IMR-90 (cell line): ENCODE measurements around the gene TBC1D17. TPM values are rescaled to one million over a fixed set of nuclear protein-coding genes. Genes with fewer than 3 reads are reported as not detected.

ENCODE experiments used
- ATAC-seq: fragments of 200-7000 bp; cut with Tn5 transposase; 2 replicates; pipeline ENCODE4 v1.9.1; 2020; ENCODE audit warnings: low read depth, mild to moderate bottlenecking, moderate library complexity
- BruUV-seq: library from RNA; stranded (reverse); fragments of 400-500 nt; replicated peaks from 2 replicates; lab custom pipeline; 2021; lab: Mats Ljungman, UMichigan
- CTCF ChIA-PET: fragments of 300-600 bp; formaldehyde crosslinking; extraction: SDS; loops from one replicate; lab custom pipeline; 2021; ENCODE audit warnings: antibody characterized with exemption; lab: Yijun Ruan, JAX
- POLR2A ChIA-PET: fragments of 300-600 bp; sonication (Branson Sonifier 250); formaldehyde crosslinking; loops from one replicate; lab custom pipeline; 2022; ENCODE audit warnings: antibody characterized with exemption; ENCODE audit not compliant: unreplicated experiment; lab: Charles Lee
- DNase-seq: peaks from one replicate; pipeline ENCODE4 v3.0.0; 2013
- H2AFZ ChIP-seq: replicated peaks from 2 replicates; pipeline ENCODE3; 2013; ENCODE audit warnings: low read length, mild to moderate bottlenecking; ENCODE audit not compliant: poor library complexity
- H2AK5ac ChIP-seq: 2 replicates; pipeline ENCODE4 v1.6.1; 2013; ENCODE audit warnings: low read depth, low read length, inconsistent platforms
- H2AK9ac ChIP-seq: replicated peaks from 2 replicates; pipeline ENCODE3; 2013; ENCODE audit warnings: mild to moderate bottlenecking, low read depth, low read length, moderate library complexity; ENCODE audit not compliant: poor library complexity
- H2BK120ac ChIP-seq: 2 replicates; pipeline ENCODE4 v1.6.1; 2013; ENCODE audit warnings: low read depth, low read length, inconsistent platforms
- H2BK15ac ChIP-seq: 3 replicates; pipeline ENCODE4 v1.6.1; 2013; ENCODE audit warnings: low read depth, low read length, inconsistent platforms
- H2BK20ac ChIP-seq: 2 replicates; pipeline ENCODE4 v1.6.1; 2013; ENCODE audit warnings: low read depth, mild to moderate bottlenecking, inconsistent platforms, low read length, moderate library complexity
- H2BK5ac ChIP-seq: 2 replicates; pipeline ENCODE4 v1.6.1; 2013; ENCODE audit warnings: mild to moderate bottlenecking, low read depth, low read length, inconsistent platforms; ENCODE audit not compliant: poor library complexity, severe bottlenecking
- H3K14ac ChIP-seq: replicated peaks from 2 replicates; pipeline ENCODE4 v1.6.1; 2013; ENCODE audit warnings: low read depth, low read length, inconsistent platforms
- H3K18ac ChIP-seq: 2 replicates; pipeline ENCODE4 v1.6.1; 2013; ENCODE audit warnings: low read depth, low read length, control low read depth
- H3K23ac ChIP-seq: 2 replicates; pipeline ENCODE4 v1.6.1; 2013; ENCODE audit warnings: low read depth, low read length, inconsistent platforms
- H3K27ac ChIP-seq: 2 replicates; pipeline ENCODE4 v1.5.1; 2013; ENCODE audit warnings: mild to moderate bottlenecking, control low read depth, low read length; ENCODE audit not compliant: insufficient read depth
- H3K27me3 ChIP-seq: 2 replicates; pipeline ENCODE4 v1.6.1; 2013; ENCODE audit warnings: low read length; ENCODE audit not compliant: control insufficient read depth, insufficient read depth
- H3K36me3 ChIP-seq: 2 replicates; pipeline ENCODE4 v1.6.1; 2013; ENCODE audit warnings: low read length, mixed read lengths; ENCODE audit not compliant: control insufficient read depth, insufficient read depth
- H3K4ac ChIP-seq: 2 replicates; pipeline ENCODE4 v1.6.1; 2013; ENCODE audit warnings: low read depth, low read length, inconsistent platforms
- H3K4me1 ChIP-seq: 2 replicates; pipeline ENCODE4 v1.6.1; 2013; ENCODE audit warnings: low read length, mixed read lengths; ENCODE audit not compliant: control insufficient read depth, insufficient read depth
- H3K4me2 ChIP-seq: 2 replicates; pipeline ENCODE4 v1.6.1; 2013; ENCODE audit warnings: low read depth, mild to moderate bottlenecking, control low read depth, low read length, moderate library complexity
- H3K4me3 ChIP-seq: 2 replicates; pipeline ENCODE4 v1.5.1; 2013; ENCODE audit warnings: low read depth, mild to moderate bottlenecking, control low read depth, low read length, moderate library complexity; ENCODE audit not compliant: insufficient read depth
- H3K56ac ChIP-seq: 2 replicates; pipeline ENCODE4 v1.6.1; 2013; ENCODE audit warnings: low read length, inconsistent platforms; ENCODE audit not compliant: insufficient read depth; ENCODE audit errors: extremely low read depth
- H3K79me1 ChIP-seq, 2 experiments: 2 replicates each; pipeline ENCODE4 v1.6.1; 2013; ENCODE audit warnings: low read length in 2 of 2, inconsistent platforms in 1 of 2, low read depth in 1 of 2
- H3K9ac ChIP-seq: 2 replicates; pipeline ENCODE4 v1.6.1; 2013; ENCODE audit warnings: low read depth, low read length, control low read depth
- H3K9me1 ChIP-seq: 2 replicates; pipeline ENCODE4 v1.6.1; 2013; ENCODE audit warnings: low read length, inconsistent platforms; ENCODE audit not compliant: insufficient read depth
- H3K9me3 ChIP-seq: 2 replicates; pipeline ENCODE4 v1.6.1; 2013; ENCODE audit warnings: low read length; ENCODE audit not compliant: control insufficient read depth, insufficient read depth
- H4K20me1 ChIP-seq: 2 replicates; pipeline ENCODE4 v1.6.1; 2013; ENCODE audit warnings: low read length, inconsistent platforms; ENCODE audit not compliant: insufficient read depth
- H4K5ac ChIP-seq: 2 replicates; pipeline ENCODE4 v1.6.1; 2013; ENCODE audit warnings: mild to moderate bottlenecking, low read depth, low read length, control low read depth
- H4K8ac ChIP-seq, 2 experiments: 2 replicates each; pipeline ENCODE4 v1.6.1; 2013; ENCODE audit warnings: low read depth in 2 of 2, low read length in 2 of 2, control low read depth in 1 of 2, inconsistent platforms in 1 of 2
- H4K91ac ChIP-seq: 2 replicates; pipeline ENCODE4 v1.6.1; 2013; ENCODE audit warnings: low read depth, low read length, inconsistent platforms; ENCODE audit not compliant: insufficient read depth
- BHLHE40 ChIP-seq: fragments of 150-350 bp; IDR thresholded peaks from 2 replicates; pipeline ENCODE4 v1.6.1; 2016; ENCODE audit warnings: mild to moderate bottlenecking, low read depth, low read length
- CEBPB ChIP-seq: IDR thresholded peaks from 2 replicates; pipeline ENCODE4 v1.6.1; 2012; ENCODE audit warnings: low read depth, low read length, improper control_type of control experiment
- CHD1 ChIP-seq: IDR thresholded peaks from 2 replicates; pipeline ENCODE4 v1.6.1; 2012; ENCODE audit warnings: low read depth, low read length, improper control_type of control experiment
- MAZ ChIP-seq: IDR thresholded peaks from 2 replicates; pipeline ENCODE4 v1.6.1; 2012; ENCODE audit warnings: low read depth, mild to moderate bottlenecking, low read length, improper control_type of control experiment, moderate library complexity, borderline replicate concordance
- MXI1 ChIP-seq: IDR thresholded peaks from 2 replicates; pipeline ENCODE4 v1.6.1; 2012; ENCODE audit warnings: low read depth, mild to moderate bottlenecking, low read length, moderate library complexity, borderline replicate concordance
- NFE2L2 ChIP-seq: fragments of 150-350 bp; IDR thresholded peaks from 2 replicates; pipeline ENCODE4 v1.6.1; 2016; ENCODE audit warnings: low read depth, mild to moderate bottlenecking, low read length
- RAD21 ChIP-seq: IDR thresholded peaks from 2 replicates; pipeline ENCODE4 v1.6.1; 2012; ENCODE audit warnings: low read length, improper control_type of control experiment
- RCOR1 ChIP-seq: IDR thresholded peaks from 2 replicates; pipeline ENCODE4 v1.6.1; 2012; ENCODE audit warnings: mild to moderate bottlenecking, low read length, improper control_type of control experiment; ENCODE audit not compliant: insufficient replicate concordance
- RFX5 ChIP-seq: IDR thresholded peaks from 2 replicates; pipeline ENCODE4 v1.8.0; 2012; ENCODE audit warnings: low read depth, mild to moderate bottlenecking, low read length, moderate library complexity
- SMC3 ChIP-seq: fragments of 150-350 bp; IDR thresholded peaks from 2 replicates; pipeline ENCODE4 v1.6.1; 2016; ENCODE audit warnings: low read depth, mild to moderate bottlenecking, antibody characterized with exemption, low read length, moderate library complexity
- USF2 ChIP-seq: fragments of 150-350 bp; IDR thresholded peaks from 2 replicates; pipeline ENCODE4 v1.6.1; 2017; ENCODE audit warnings: mild to moderate bottlenecking, antibody characterized with exemption, low read length, low read depth
- WGBS, 2 experiments: methylation state at CpG; one replicate each; pipeline versions ENCODE4 v1.1.5 to v1.1.7; 2013; ENCODE audit warnings: missing lambda C conversion rate in 2 of 2; ENCODE audit not compliant: insufficient read length in 1 of 2; ENCODE audit errors: extremely low coverage in 2 of 2; 5-methylcytosine and 5-hydroxymethylcytosine counted together
- dilution Hi-C: fragments of 300-500 bp; cut with HindIII; formaldehyde crosslinking; loops from one replicate; pipeline ENCODE4 v1.14.3; 2018; ENCODE audit warnings: low sequenced_read_pairs; ENCODE audit not compliant: unreplicated experiment
- in situ Hi-C: fragments of 300-500 bp; cut with MboI; formaldehyde crosslinking; loops from 3 replicates; pipeline ENCODE4 v1.14.3; 2019; ENCODE audit warnings: low sequenced_read_pairs, inconsistent platforms, mixed read lengths
- intact Hi-C: fragments of 100-400 bp; cut with micrococcal nuclease; formaldehyde crosslinking; loops from 2 replicates; pipeline ENCODE4 v1.10.0; 2022
- polyA plus RNA-seq, 3 experiments: library from polyadenylated mRNA; depleted of rRNA; stranded (reverse); fragments of >200 nt; gene quantifications; 2 replicates each; pipeline ENCODE4 v1.2.3, GENCODE V29; 2012; ENCODE audit warnings: low replicate concordance in 1 of 3
- total RNA-seq: library from RNA; depleted of rRNA; stranded (reverse); fragments of >200 nt; gene quantifications from 2 replicates; pipeline ENCODE4 v1.2.3, GENCODE V29; 2012
- TF ChIP-seq, protein P1 (sequence below): fragments of 150-350 bp; IDR thresholded peaks from 2 replicates; pipeline ENCODE4 v1.6.1; 2016; ENCODE audit warnings: low read depth, mild to moderate bottlenecking, low read length, moderate library complexity, borderline replicate concordance
- TF ChIP-seq, protein P2 (sequence below): conservative IDR thresholded peaks from 2 replicates; pipeline ENCODE4 v1.5.1; 2012; ENCODE audit warnings: mild to moderate bottlenecking, low read depth, low read length, improper control_type of control experiment

The TBC1D17 gene
- total and polyA plus RNA-seq, 2 of the 4 experiments (the other 2 are of a cell fraction), result 1.1 to 27.8 TPM

DNA sequence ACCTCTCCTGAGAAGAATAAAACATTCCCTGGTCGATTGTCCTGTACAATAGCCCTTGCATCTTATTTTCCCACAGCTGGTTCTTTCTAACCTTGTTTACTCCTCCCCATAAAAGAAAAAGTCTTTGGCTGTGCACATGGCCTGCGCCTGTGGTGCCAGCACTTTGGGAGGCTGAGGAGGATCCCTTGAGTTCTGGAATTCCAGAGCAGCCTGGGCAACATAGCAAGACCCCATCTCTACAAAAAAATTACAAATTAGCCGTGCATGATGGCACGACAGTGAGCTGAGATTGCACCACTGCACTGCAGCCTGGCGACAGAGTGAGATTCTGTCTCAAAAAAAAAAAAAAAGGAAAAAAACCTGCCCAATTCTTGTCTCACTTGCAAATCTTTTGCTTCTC is 59.0 kb downstream of the TBC1D17 start:
- CTCF ChIA-PET, result no interaction called here
- POLR2A ChIA-PET, result no interaction called here
- Histone ChIP-seq H3K9me1 (no peaks in the 10 kb centered on the region), H2AK5ac (no peak overlapping the region), H2AFZ (no peak overlapping the region), H3K4me2 (no peak overlapping the region), H3K27me3 (no peaks in the 10 kb centered on the region; the same call in 1 of the 2 replicates), H2BK120ac (no peak overlapping the region), H3K9me3 (no peaks in the 10 kb centered on the region), H3K4me3 (no peak overlapping the region), H2AK9ac (no peak overlapping the region), H4K20me1 (no peaks in the 10 kb centered on the region), H3K4me1 (no peaks in the 10 kb centered on the region), H3K14ac (no peak overlapping the region), H2BK20ac (no peak overlapping the region), H4K8ac (no peak overlapping the region), H3K18ac (no peak overlapping the region), H4K91ac (no peak overlapping the region), H2BK15ac (no peak overlapping the region), H3K79me1 (peaks cover 0 to 3% of the 10 kb centered on the region in 2 experiments; a peak in 1 of 4 replicates), H4K5ac (no peak overlapping the region), H3K9ac (no peak overlapping the region), H3K36me3 (no peaks in the 10 kb centered on the region; the same call in 1 of the 2 replicates), H3K23ac (no peak overlapping the region), H3K56ac (no peak overlapping the region), H2BK5ac (no peak overlapping the region), H3K4ac (no peak overlapping the region), H3K27ac (no peak overlapping the region)
- intact Hi-C loops, result no loop called here
- TF ChIP-seq USF2, result no peak
- TF ChIP-seq NFE2L2, result no peak
- TF ChIP-seq CEBPB, result no peak
- TF ChIP-seq, protein P1, sequence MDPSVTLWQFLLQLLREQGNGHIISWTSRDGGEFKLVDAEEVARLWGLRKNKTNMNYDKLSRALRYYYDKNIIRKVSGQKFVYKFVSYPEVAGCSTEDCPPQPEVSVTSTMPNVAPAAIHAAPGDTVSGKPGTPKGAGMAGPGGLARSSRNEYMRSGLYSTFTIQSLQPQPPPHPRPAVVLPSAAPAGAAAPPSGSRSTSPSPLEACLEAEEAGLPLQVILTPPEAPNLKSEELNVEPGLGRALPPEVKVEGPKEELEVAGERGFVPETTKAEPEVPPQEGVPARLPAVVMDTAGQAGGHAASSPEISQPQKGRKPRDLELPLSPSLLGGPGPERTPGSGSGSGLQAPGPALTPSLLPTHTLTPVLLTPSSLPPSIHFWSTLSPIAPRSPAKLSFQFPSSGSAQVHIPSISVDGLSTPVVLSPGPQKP, result no peak
- TF ChIP-seq, protein P2, sequence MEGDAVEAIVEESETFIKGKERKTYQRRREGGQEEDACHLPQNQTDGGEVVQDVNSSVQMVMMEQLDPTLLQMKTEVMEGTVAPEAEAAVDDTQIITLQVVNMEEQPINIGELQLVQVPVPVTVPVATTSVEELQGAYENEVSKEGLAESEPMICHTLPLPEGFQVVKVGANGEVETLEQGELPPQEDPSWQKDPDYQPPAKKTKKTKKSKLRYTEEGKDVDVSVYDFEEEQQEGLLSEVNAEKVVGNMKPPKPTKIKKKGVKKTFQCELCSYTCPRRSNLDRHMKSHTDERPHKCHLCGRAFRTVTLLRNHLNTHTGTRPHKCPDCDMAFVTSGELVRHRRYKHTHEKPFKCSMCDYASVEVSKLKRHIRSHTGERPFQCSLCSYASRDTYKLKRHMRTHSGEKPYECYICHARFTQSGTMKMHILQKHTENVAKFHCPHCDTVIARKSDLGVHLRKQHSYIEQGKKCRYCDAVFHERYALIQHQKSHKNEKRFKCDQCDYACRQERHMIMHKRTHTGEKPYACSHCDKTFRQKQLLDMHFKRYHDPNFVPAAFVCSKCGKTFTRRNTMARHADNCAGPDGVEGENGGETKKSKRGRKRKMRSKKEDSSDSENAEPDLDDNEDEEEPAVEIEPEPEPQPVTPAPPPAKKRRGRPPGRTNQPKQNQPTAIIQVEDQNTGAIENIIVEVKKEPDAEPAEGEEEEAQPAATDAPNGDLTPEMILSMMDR, result no peak
- TF ChIP-seq MAZ, result no peak
- no peak for TF ChIP-seq RCOR1
- TF ChIP-seq RAD21, result no peak
- no peak for TF ChIP-seq SMC3
- no peak for TF ChIP-seq RFX5
- no peak for TF ChIP-seq CHD1
- no peak for TF ChIP-seq BHLHE40
- TF ChIP-seq MXI1, result no peak
- WGBS, 2 experiments, result 73% methylated on average over 3 of the region's 5 CpGs; no CpG with 5 or more reads in 1 of the 2 experiments
- in situ Hi-C loops, result loop anchor here (10.0 kb wide), 2 partner anchors 48 to 208 kb away; no protein-coding TSS in a partner anchor
- dilution Hi-C loops, result no loop called here
- ATAC-seq (no peak), DNase-seq (no peak)
- BruUV-seq, result no TSS peak
